GM23338 (cell line): ENCODE results near the gene MYL12B.
"Not testable (repeated sequence)": the region's sequence is repeated elsewhere in the genome, so short reads cannot be mapped to it uniquely, and the experiment has no call there.

Source experiments
- EZH2 ChIP-seq: fragments of 200-600 bp; sonication (generic); IDR thresholded peaks from one replicate; pipeline ENCODE4 v1.8.0; 2017; ENCODE audit warnings: antibody characterized with exemption, mild to moderate bottlenecking, low read depth; ENCODE audit not compliant: unreplicated experiment
- TF ChIP-seq, protein P1 (sequence below): IDR thresholded peaks from 2 replicates; pipeline ENCODE4 v1.6.1; 2016; ENCODE audit warnings: antibody characterized with exemption

DNA sequence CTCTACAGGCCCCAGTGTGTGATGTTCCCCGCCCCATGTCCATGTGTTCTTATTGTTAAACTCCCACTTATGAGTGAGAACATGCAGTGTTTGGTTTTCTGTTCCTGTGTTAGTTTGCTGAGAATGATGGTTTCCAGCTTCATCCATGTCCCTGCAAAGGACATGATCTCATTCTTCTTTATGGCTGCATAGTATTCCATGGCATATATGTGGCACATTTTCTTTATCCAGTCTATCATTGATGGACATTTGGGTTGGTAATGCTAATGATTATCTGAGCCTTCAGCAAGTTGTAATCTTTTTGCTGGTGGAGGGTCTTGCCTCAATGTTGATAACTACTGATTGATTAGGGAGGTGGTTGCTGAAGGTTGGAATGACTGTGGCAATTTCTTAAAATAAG is 53.4 kb downstream of the MYL12B start:
- not testable (repeated sequence) for TF ChIP-seq EZH2
- TF ChIP-seq, protein P1, sequence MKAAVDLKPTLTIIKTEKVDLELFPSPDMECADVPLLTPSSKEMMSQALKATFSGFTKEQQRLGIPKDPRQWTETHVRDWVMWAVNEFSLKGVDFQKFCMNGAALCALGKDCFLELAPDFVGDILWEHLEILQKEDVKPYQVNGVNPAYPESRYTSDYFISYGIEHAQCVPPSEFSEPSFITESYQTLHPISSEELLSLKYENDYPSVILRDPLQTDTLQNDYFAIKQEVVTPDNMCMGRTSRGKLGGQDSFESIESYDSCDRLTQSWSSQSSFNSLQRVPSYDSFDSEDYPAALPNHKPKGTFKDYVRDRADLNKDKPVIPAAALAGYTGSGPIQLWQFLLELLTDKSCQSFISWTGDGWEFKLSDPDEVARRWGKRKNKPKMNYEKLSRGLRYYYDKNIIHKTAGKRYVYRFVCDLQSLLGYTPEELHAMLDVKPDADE, result not testable (repeated sequence)
